NCI-H748 (cell line): Measurements from ENCODE around the gene RNASEH2A.
A peak's percentile ranks its signal among the peaks of the same experiment; 100 is the strongest.
"Not testable (repeated sequence)": the region's sequence is repeated elsewhere in the genome, so short reads cannot be mapped to it uniquely, and the experiment has no call there.

Experiments
- DNase-seq: peaks from one replicate; lab custom pipeline; 2025; ENCODE audit not compliant: unreplicated experiment; lab: John Stamatoyannopoulos, UW

Gene RNASEH2A

GRCh38 chr19:12825254-12826131 lies 19.1 kb downstream of the RNASEH2A start:
- DNase-seq, result peak; percentile 42

- peak; percentile 59 for DNase-seq
Observed at GRCh38 chr19:12828494-12828893, 22.1 kb downstream of the RNASEH2A start.

GRCh38 chr19:12833418-12833737 lies 27.0 kb downstream of the RNASEH2A start:
- DNase-seq, result no peak

GRCh38 chr19:12833738-12834565 lies 27.6 kb downstream of the RNASEH2A start:
- peak; percentile 69 for DNase-seq

- peak; percentile 51 for DNase-seq
Observed at GRCh38 chr19:12834566-12834943, 28.2 kb downstream of the RNASEH2A start, which contains the start of gene RTBDN. Gene RTBDN, minus strand, starts transcription at chr19:12834579. Its CDS starts 4,600 bp downstream, at chr19:12829979.

GRCh38 chr19:12834976-12835757 lies 28.8 kb downstream of the RNASEH2A start:
- DNase-seq, result peak; percentile 72

GRCh38 chr19:12836529-12836863 lies 30.1 kb downstream of the RNASEH2A start:
- no peak for DNase-seq

GRCh38 chr19:12837225-12837624 lies 30.8 kb downstream of the RNASEH2A start:
- no peak for DNase-seq

GRCh38 chr19:12838182-12838885 lies 31.9 kb downstream of the RNASEH2A start, which contains the start of gene MAST1:
Gene MAST1, plus strand, starts transcription at chr19:12838515. Its CDS starts 58 bp downstream, at chr19:12838573.
- DNase-seq, result peak; percentile 66

GRCh38 chr19:12838886-12839756 lies 32.7 kb downstream of the RNASEH2A start:
- peak; percentile 41 for DNase-seq

GRCh38 chr19:12840091-12841079 lies 34.0 kb downstream of the RNASEH2A start:
- peak; percentile 54 for DNase-seq

GRCh38 chr19:12841094-12841493 lies 34.7 kb downstream of the RNASEH2A start:
- DNase-seq, result no peak

- no peak for DNase-seq
Observed at GRCh38 chr19:12842511-12842910, 36.1 kb downstream of the RNASEH2A start.

- DNase-seq, result no peak
Observed at GRCh38 chr19:12843328-12843727, 36.9 kb downstream of the RNASEH2A start.

- DNase-seq, result no peak
Observed at GRCh38 chr19:12843999-12844732, 37.8 kb downstream of the RNASEH2A start.

GRCh38 chr19:12846613-12847012 lies 40.2 kb downstream of the RNASEH2A start:
- not testable (repeated sequence) for DNase-seq
